Uterus (tissue), 2 donors: Measurements from ENCODE around the gene DTYMK.

Source experiments
- POLR2A ChIP-seq, 2 donors: fragments of 450-650 bp; IDR thresholded peaks; one replicate each; pipeline ENCODE4 v1.6.1; 2016; ENCODE audit warnings: antibody characterized with exemption in 2 of 2, mild to moderate bottlenecking in 1 of 2, moderate library complexity in 1 of 2
- TF ChIP-seq, protein P1 (sequence below), 4 experiments: fragments of 200-600 bp in 2 of 4; fragments of 450-650 bp in 2 of 4; sonication (generic) in 2 of 4; IDR thresholded peaks; one replicate each; pipeline ENCODE4 v1.5.1; 2016 to 2019; ENCODE audit warnings: antibody characterized with exemption in 4 of 4, mild to moderate bottlenecking in 2 of 4, moderate library complexity in 1 of 4

DNA sequence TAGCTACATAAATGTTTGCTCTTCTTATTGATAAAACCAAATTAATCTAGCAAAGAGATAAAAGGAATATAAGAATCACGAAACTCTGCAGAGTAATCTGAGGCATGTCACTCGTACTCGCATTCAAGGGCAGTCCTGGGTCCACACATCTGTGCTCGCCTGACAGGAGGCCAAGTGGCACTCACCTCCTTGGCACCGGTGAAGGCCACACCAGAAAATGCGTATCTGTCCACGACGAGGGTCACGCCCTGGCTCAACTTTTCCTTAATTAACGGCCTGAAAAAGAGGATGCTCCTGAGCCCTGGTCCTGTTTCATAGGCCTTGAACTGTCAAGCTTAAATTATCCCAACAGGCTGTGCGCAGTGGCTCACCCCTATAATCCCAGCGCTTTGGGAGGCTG lies 6.6 kb downstream of the DTYMK start:
- no peak for TF ChIP-seq POLR2A (IDR thresholded peaks at IDR 0.05)
- TF ChIP-seq, protein P1, sequence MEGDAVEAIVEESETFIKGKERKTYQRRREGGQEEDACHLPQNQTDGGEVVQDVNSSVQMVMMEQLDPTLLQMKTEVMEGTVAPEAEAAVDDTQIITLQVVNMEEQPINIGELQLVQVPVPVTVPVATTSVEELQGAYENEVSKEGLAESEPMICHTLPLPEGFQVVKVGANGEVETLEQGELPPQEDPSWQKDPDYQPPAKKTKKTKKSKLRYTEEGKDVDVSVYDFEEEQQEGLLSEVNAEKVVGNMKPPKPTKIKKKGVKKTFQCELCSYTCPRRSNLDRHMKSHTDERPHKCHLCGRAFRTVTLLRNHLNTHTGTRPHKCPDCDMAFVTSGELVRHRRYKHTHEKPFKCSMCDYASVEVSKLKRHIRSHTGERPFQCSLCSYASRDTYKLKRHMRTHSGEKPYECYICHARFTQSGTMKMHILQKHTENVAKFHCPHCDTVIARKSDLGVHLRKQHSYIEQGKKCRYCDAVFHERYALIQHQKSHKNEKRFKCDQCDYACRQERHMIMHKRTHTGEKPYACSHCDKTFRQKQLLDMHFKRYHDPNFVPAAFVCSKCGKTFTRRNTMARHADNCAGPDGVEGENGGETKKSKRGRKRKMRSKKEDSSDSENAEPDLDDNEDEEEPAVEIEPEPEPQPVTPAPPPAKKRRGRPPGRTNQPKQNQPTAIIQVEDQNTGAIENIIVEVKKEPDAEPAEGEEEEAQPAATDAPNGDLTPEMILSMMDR (IDR thresholded peaks at IDR 0.05), result no peak
